SK-N-SH treated with all-trans-retinoic acid at 6 μM for 48 hours (cell line): ENCODE data around the gene ETV4.

ENCODE experiments used
- ATAC-seq: fragments of 200-7000 bp; cut with Tn5 transposase; 3 replicates; pipeline ENCODE4 v1.9.1; 2020; ENCODE audit warnings: mild to moderate bottlenecking, moderate library complexity
- ARNTL ChIP-seq: fragments of 450-650 bp; formaldehyde crosslinking; IDR thresholded peaks from 2 replicates; pipeline ENCODE4 v1.5.0; 2020; ENCODE audit warnings: low read depth, mild to moderate bottlenecking, moderate library complexity, borderline replicate concordance
- BACH2 ChIP-seq: fragments of 250-450 bp; sonication (Bioruptor Pico); IDR thresholded peaks from 2 replicates; pipeline ENCODE4 v1.9.0; 2021; ENCODE audit warnings: mild to moderate bottlenecking, borderline replicate concordance
- CSRNP3 ChIP-seq: fragments of 250-450 bp; sonication (Bioruptor Pico); IDR thresholded peaks from 2 replicates; pipeline ENCODE4 v1.5.1; 2021; ENCODE audit warnings: mild to moderate bottlenecking, moderate library complexity
- ESRRG ChIP-seq: fragments of 250-450 bp; sonication (Bioruptor Pico); IDR thresholded peaks from 2 replicates; pipeline ENCODE4 v1.6.1; 2021; ENCODE audit warnings: mild to moderate bottlenecking
- GLIS3 ChIP-seq: fragments of 250-450 bp; sonication (Bioruptor Pico); IDR thresholded peaks from 2 replicates; pipeline ENCODE4 v1.5.0; 2020; ENCODE audit warnings: mild to moderate bottlenecking, moderate library complexity
- ISL1 ChIP-seq: fragments of 250-450 bp; sonication (Bioruptor Pico); IDR thresholded peaks from 2 replicates; pipeline ENCODE4 v2.1.2; 2022; ENCODE audit warnings: mild to moderate bottlenecking, moderate library complexity
- OSR1 ChIP-seq: fragments of 250-450 bp; sonication (Bioruptor Pico); IDR thresholded peaks from 2 replicates; pipeline ENCODE4 v1.8.0; 2022; ENCODE audit warnings: moderate library complexity, mild to moderate bottlenecking, inconsistent platforms
- POU6F1 ChIP-seq: fragments of 250-450 bp; sonication (Bioruptor Pico); IDR thresholded peaks from 2 replicates; pipeline ENCODE4 v1.8.0; 2021; ENCODE audit warnings: low read depth, mild to moderate bottlenecking, moderate library complexity, borderline replicate concordance
- PPARA ChIP-seq: fragments of 250-450 bp; sonication (Bioruptor Pico); IDR thresholded peaks from 2 replicates; pipeline ENCODE4 v1.5.0; 2020; ENCODE audit warnings: mild to moderate bottlenecking, borderline replicate concordance
- RARB ChIP-seq: fragments of 250-450 bp; sonication (Bioruptor Pico); IDR thresholded peaks from 2 replicates; pipeline ENCODE4 v1.8.0; 2021; ENCODE audit warnings: mild to moderate bottlenecking, moderate library complexity
- SNAI2 ChIP-seq: fragments of 250-450 bp; sonication (Bioruptor Pico); IDR thresholded peaks from 2 replicates; pipeline ENCODE4 v1.5.0; 2020; ENCODE audit warnings: mild to moderate bottlenecking, moderate library complexity
- TCF4 ChIP-seq: fragments of 250-450 bp; sonication (Bioruptor Pico); IDR thresholded peaks from 2 replicates; pipeline ENCODE4 v1.8.0; 2021; ENCODE audit warnings: mild to moderate bottlenecking, moderate library complexity, borderline replicate concordance
- TOX ChIP-seq: fragments of 250-450 bp; sonication (Bioruptor Pico); IDR thresholded peaks from 2 replicates; pipeline ENCODE4 v1.8.0; 2021; ENCODE audit warnings: mild to moderate bottlenecking, moderate library complexity, borderline replicate concordance
- ZC3H10 ChIP-seq: fragments of 250-450 bp; sonication (Bioruptor Pico); IDR thresholded peaks from 2 replicates; pipeline ENCODE4 v1.5.1; 2021; ENCODE audit warnings: mild to moderate bottlenecking, moderate library complexity
- ZFP3 ChIP-seq: fragments of 250-450 bp; sonication (Bioruptor Pico); IDR thresholded peaks from 2 replicates; pipeline ENCODE4 v1.5.0; 2020; ENCODE audit warnings: mild to moderate bottlenecking, moderate library complexity
- ZFP30 ChIP-seq: fragments of 450-650 bp; formaldehyde crosslinking; IDR thresholded peaks from 2 replicates; pipeline ENCODE4 v1.5.0; 2022; ENCODE audit warnings: mild to moderate bottlenecking, moderate library complexity
- ZNF565 ChIP-seq: fragments of 450-650 bp; formaldehyde crosslinking; conservative IDR thresholded peaks from 2 replicates; pipeline ENCODE4 v1.5.0; 2020; ENCODE audit warnings: low read depth, mild to moderate bottlenecking, moderate library complexity
- ZNF70 ChIP-seq: fragments of 450-650 bp; formaldehyde crosslinking; IDR thresholded peaks from 2 replicates; pipeline ENCODE4 v1.5.0; 2020; ENCODE audit warnings: mild to moderate bottlenecking, moderate library complexity
- ZNF8 ChIP-seq: fragments of 450-650 bp; formaldehyde crosslinking; IDR thresholded peaks from 2 replicates; pipeline ENCODE4 v1.5.0; 2020; ENCODE audit warnings: mild to moderate bottlenecking, moderate library complexity
- TF ChIP-seq, protein P1 (sequence below): fragments of 250-450 bp; sonication (Bioruptor Pico); IDR thresholded peaks from 2 replicates; pipeline ENCODE4 v1.5.1; 2020; ENCODE audit warnings: low read depth, mild to moderate bottlenecking, moderate library complexity

Gene ETV4

DNA sequence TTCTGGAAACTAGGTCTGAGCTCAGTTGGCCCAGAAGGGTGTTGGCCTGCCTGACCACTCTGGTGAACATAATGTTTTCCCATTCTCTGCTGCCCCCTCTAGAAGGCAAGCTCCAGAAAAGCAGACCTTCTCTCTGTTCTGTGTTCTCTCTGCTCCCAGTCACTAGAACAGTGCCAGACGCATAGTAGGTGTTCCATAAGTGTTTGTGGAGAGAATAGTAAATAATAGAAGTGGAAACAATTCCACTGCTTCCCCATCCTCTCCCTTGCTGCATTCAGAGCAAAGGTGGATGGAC lies 32.2 kb upstream of the ETV4 start:
- TF ChIP-seq CSRNP3 (CRISPR knock-in tag) = no peak
- TF ChIP-seq TOX (CRISPR knock-in tag) = no peak
- TF ChIP-seq OSR1 (CRISPR knock-in tag) = no peak
- no peak for TF ChIP-seq POU6F1 (CRISPR knock-in tag)
- no peak for TF ChIP-seq ZC3H10 (CRISPR knock-in tag)
- TF ChIP-seq ZFP30 (CRISPR knock-in tag) = no peak
- TF ChIP-seq BACH2 = no peak
- TF ChIP-seq ZNF70 (CRISPR knock-in tag) = no peak
- TF ChIP-seq ARNTL (CRISPR knock-in tag) = no peak
- no peak for TF ChIP-seq ZNF565 (CRISPR knock-in tag)
- TF ChIP-seq ESRRG = no peak
- no peak for TF ChIP-seq ZFP3 (CRISPR knock-in tag)
- no peak for ATAC-seq

GRCh38 chr17:43577664-43578403 lies 31.7 kb upstream of the ETV4 start:
- no peak for TF ChIP-seq TOX (CRISPR knock-in tag)
- TF ChIP-seq OSR1 (CRISPR knock-in tag) = no peak
- TF ChIP-seq GLIS3 (CRISPR knock-in tag) = no peak
- TF ChIP-seq ZNF565 (CRISPR knock-in tag) = no peak
- TF ChIP-seq, protein P1, sequence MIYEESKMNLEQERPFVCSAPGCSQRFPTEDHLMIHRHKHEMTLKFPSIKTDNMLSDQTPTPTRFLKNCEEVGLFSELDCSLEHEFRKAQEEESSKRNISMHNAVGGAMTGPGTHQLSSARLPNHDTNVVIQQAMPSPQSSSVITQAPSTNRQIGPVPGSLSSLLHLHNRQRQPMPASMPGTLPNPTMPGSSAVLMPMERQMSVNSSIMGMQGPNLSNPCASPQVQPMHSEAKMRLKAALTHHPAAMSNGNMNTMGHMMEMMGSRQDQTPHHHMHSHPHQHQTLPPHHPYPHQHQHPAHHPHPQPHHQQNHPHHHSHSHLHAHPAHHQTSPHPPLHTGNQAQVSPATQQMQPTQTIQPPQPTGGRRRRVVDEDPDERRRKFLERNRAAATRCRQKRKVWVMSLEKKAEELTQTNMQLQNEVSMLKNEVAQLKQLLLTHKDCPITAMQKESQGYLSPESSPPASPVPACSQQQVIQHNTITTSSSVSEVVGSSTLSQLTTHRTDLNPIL (CRISPR knock-in tag) = no peak
- no peak for ATAC-seq

GRCh38 chr17:43576563-43577229 lies 30.6 kb upstream of the ETV4 start:
- peak; percentile 89 for ATAC-seq
- TF ChIP-seq RARB (CRISPR knock-in tag) (no peak), GLIS3 (CRISPR knock-in tag) (no peak), ZNF70 (CRISPR knock-in tag) (no peak), ESRRG (no peak), OSR1 (CRISPR knock-in tag) (no peak), SNAI2 (no peak), ZNF8 (CRISPR knock-in tag) (no peak), ZFP3 (CRISPR knock-in tag) (no peak), PPARA (no peak), ZNF565 (CRISPR knock-in tag) (no peak)

DNA sequence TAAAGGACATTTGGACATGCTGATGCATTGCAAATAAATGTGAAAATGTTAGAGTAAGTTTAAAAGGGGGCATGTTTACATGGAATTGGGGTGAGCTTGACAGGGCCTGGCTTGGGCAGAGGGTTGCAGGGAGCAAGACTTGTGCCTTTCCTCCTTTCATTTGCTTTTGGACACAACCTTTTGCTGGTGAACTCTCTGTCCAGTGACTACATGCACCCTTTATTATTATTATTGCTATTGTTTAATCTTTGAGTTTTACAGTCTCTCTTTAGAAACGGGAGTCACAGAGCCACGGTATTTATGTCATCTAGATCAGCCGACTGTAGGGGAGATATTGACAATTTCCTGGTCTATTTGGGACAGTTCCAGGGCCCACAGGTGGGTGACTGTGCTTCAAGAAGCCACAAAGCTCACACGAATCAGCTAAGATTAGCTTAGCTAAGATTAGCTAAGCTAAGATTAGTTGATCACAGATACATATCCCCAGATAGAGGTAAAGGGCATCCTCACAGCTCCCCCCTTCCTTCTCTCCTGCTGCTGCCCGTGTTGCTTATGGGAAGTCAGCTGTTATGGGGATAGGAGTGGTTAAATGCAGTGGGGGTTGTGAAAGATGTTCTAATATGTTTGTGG lies 28.9 kb upstream of the ETV4 start:
- TF ChIP-seq ARNTL (CRISPR knock-in tag) = no peak
- TF ChIP-seq, all 23 proteins: peak for 0
- no peak for ATAC-seq

- no peak for TF ChIP-seq ZNF565 (CRISPR knock-in tag)
- TF ChIP-seq POU6F1 (CRISPR knock-in tag) = no peak
- TF ChIP-seq ZNF70 (CRISPR knock-in tag) = no peak
- TF ChIP-seq RARB (CRISPR knock-in tag) = no peak
- TF ChIP-seq BACH2 = no peak
- no peak for TF ChIP-seq CSRNP3 (CRISPR knock-in tag)
- no peak for TF ChIP-seq ZFP30 (CRISPR knock-in tag)
- TF ChIP-seq PPARA = no peak
- TF ChIP-seq OSR1 (CRISPR knock-in tag) = no peak
- TF ChIP-seq ISL1 = no peak
- no peak for TF ChIP-seq TCF4 (CRISPR knock-in tag)
- no peak for TF ChIP-seq TOX (CRISPR knock-in tag)
- ATAC-seq = no peak
Measured at GRCh38 chr17:43574348-43574747, 28.2 kb upstream of the ETV4 start.
